Fibroblast of the aortic adventitia (primary cell): ENCODE data around the gene PLXNA3. TPM values are rescaled to one million over a fixed set of nuclear protein-coding genes. Genes with fewer than 3 reads are reported as not detected.

Source experiments
- DNase-seq: peaks from one replicate; pipeline ENCODE4 v3.0.0-alpha.2; 2010; ENCODE audit warnings: low read depth
- H3K4me3 ChIP-seq: 2 replicates; pipeline ENCODE4 v1.5.1; 2011; ENCODE audit warnings: low read depth, mild to moderate bottlenecking, control low read depth, low read length, moderate library complexity
- total RNA-seq: library from RNA; depleted of rRNA; stranded (reverse); fragments of >200 nt; gene quantifications from 2 replicates; pipeline ENCODE4 v1.2.3, GENCODE V29; 2012; ENCODE audit warnings: low replicate concordance
- TF ChIP-seq, protein P1 (sequence below): IDR thresholded peaks from 2 replicates; pipeline ENCODE4 v1.5.1; 2011; ENCODE audit warnings: mild to moderate bottlenecking, low read length, control low read depth, inconsistent platforms; ENCODE audit not compliant: insufficient read depth

The PLXNA3 gene
- total RNA-seq: 11.9 and 25.8 TPM in 2 replicates

DNA sequence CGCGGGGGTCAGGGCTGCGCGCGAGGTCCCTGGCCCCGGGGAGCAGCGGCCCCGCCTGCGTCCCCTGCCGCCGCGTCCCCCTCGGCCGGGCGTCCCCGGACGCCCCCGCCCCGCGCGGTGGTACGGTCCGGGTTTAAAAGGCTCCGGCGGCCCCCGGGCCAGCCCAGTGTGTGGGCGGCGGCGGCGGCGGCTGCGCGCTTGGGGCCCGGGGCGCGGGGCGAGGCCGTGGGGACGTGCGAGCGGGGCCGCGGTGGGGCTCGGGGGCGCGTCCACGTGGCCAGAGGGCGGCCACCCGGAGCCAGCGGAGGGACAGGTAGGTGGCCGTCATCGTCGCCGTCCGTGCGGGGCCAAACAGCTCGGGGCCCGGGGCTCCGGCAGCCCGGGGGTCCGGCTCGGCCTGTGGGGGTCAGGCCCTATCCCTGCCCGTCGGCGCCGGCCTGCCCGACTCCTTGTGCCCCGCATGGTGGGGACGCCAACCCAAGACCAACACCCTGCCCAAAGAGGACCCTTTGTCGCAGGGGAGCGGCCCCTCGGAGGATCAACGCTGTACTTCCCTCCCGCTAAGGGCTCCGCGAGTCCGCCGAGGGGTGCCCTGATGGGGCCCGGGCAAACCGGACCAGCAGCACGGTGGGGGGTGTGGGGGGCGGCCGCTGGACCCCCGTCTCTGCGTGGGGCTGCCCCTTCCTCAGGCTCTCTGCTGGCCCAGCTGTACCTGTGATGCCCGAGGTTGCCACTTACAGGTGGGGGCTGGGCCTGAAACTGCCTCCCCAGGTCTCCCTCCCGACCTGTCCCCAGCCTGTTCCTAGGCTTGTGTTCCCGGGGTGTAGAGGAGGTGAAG is at the start of gene PLXNA3:
TSS of gene PLXNA3 (plus strand) at position 166 of the 838 bp plus-strand sequence. CDS start 1,903 bp downstream, outside the sequence.
- DNase-seq: no peak
- peak within 1 kb of the TSS; percentile 75 for H3K4me3 ChIP-seq
- TF ChIP-seq, protein P1, sequence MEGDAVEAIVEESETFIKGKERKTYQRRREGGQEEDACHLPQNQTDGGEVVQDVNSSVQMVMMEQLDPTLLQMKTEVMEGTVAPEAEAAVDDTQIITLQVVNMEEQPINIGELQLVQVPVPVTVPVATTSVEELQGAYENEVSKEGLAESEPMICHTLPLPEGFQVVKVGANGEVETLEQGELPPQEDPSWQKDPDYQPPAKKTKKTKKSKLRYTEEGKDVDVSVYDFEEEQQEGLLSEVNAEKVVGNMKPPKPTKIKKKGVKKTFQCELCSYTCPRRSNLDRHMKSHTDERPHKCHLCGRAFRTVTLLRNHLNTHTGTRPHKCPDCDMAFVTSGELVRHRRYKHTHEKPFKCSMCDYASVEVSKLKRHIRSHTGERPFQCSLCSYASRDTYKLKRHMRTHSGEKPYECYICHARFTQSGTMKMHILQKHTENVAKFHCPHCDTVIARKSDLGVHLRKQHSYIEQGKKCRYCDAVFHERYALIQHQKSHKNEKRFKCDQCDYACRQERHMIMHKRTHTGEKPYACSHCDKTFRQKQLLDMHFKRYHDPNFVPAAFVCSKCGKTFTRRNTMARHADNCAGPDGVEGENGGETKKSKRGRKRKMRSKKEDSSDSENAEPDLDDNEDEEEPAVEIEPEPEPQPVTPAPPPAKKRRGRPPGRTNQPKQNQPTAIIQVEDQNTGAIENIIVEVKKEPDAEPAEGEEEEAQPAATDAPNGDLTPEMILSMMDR: no peak

DNA sequence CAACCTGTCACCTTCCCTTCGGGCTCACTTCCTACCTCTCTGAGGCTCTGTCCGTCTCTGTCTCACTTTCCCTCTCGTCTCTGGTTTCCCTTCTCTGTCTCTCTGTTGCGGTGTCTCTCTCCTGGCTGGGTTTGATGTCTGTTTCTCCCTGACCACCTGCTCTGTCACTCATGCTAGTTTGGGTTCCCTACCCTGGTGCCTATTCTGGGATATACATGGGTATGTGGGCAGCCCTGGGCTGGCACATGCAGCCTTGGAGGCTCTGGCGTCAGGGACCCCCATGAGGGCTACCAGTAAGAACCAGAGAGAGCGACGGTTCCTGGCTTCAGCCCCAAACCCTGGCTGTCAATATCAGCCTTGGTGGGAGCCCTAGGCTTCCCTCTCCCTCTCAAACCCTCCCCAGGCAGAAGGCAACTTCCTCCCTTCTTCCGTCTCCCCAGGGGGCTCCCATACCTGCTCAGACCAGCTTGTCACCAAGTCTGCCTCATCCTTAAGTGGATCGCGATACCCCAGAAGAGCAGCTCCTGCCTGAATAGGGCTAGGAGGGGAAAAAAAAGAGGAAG is 49.3 kb upstream of the PLXNA3 start:
- DNase-seq: no peak
- TF ChIP-seq, protein P1: no peak
- H3K4me3 ChIP-seq: peak overlapping the region; percentile 63

DNA sequence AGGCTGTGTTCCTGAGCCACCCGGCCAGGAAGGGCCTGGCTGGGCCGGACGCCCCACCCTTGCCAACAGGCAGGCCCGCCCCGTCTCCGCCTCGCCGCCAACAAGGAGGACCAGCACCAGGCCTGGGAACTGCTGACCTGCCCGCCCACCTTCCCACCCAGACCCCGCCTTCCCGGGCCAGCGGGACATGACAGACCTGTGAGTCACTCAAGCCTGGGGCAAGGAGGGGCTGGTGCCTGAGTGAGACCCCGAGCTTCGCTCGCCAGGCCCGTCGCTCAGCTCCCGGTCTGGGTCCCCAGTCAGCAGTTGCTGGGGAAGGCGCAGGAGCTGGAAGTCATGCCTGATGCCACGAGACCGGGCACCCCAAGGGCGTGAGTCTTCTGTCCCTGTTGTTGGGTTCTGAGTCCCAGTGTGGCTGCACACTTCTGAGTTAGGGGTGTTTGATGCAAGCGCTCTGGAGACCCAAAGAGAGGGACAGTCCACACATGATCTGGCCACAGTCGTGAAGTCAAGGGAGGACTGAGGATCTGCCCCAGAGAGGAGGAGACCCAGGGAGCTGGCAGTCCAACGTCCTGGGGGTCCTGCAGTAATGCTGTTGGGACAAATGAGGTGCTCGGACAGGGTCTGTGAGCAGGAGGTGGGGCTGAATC is 48.7 kb upstream of the PLXNA3 start, which contains the start of gene DNASE1L1:
TSS of gene DNASE1L1 (minus strand) at position 33 of the 650 bp plus-strand sequence. CDS start 3,686 bp downstream, outside the sequence.
- TF ChIP-seq, protein P1: no peak
- peak; percentile 78 for DNase-seq
- peak within 1 kb of the TSS; percentile 63 for H3K4me3 ChIP-seq

DNA sequence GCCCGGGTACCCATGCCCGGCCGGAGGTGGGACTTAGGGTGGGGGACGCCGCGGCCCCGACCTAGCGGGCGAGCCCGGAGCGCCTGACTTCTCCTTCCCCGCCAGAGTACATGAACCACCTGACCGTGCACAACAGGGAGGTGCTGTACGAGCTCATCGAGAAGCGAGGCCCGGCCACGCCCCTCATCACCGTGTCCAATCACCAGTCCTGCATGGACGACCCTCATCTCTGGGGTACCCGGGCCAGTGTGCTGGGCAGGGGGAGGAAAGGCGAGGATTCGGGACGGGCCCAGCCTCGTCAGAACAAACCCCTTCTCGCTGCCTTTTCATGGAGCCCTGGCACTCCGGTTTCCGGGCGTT is 46.1 kb upstream of the PLXNA3 start:
- DNase-seq: peak; percentile 28
- TF ChIP-seq, protein P1: no peak
- peak overlapping the region; percentile 69 for H3K4me3 ChIP-seq

DNA sequence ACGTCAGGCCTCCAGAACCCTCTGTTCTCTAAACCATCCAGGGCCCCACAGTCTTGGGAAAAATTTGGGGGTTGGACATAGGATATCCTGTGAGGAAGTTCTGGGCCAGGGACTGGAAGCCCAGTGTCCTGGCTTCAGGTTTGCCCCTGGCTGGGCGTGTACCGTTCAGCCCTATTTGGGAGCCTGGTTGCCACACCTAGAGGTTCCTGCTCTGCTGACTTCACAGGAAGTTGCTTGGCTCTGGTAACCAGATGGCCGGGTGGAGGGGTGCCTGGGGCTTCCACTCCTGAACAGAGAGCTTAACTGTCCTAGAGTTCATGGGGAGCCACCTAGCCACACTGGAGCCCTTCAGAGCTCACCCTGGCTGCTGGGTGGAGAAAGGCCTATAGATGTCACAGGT is 45.6 kb upstream of the PLXNA3 start:
- peak overlapping the region; percentile 69 for H3K4me3 ChIP-seq
- no peak for DNase-seq
- TF ChIP-seq, protein P1: no peak

DNA sequence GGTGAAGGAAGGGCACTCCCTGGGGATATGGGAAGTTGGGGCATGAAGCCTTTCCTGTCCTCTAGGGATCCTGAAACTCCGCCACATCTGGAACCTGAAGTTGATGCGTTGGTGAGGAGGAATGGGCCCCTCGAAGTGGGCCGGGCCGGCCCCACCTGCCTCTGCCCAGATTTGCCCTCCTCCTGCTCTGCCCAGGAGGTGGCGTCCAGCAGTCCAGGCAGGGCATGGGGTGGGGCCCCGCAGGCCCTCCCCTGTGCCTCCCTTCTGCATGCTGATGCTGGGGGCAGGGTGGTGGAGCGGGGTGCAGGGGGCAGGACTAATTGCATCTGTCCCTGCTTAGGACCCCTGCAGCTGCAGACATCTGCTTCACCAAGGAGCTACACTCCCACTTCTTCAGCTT is 44.9 kb upstream of the PLXNA3 start:
- TF ChIP-seq, protein P1: no peak
- DNase-seq: no peak
- H3K4me3 ChIP-seq: no peak overlapping the region
